HepG2 (cell line): ENCODE measurements around the gene C2. TPM values are rescaled to one million over a fixed set of nuclear protein-coding genes. Genes with fewer than 3 reads are reported as not detected.

Experiments used
- AKAP8 ChIP-seq: sonication (generic); formaldehyde crosslinking; IDR thresholded peaks from 2 replicates; pipeline ENCODE4 v1.5.1; 2020; ENCODE audit warnings: mild to moderate bottlenecking, missing genetic modification reagents
- EED ChIP-seq: sonication (generic); formaldehyde crosslinking; IDR thresholded peaks from 2 replicates; pipeline ENCODE4 v1.5.0; 2020; ENCODE audit warnings: mild to moderate bottlenecking, missing genetic modification reagents
- ESRRA ChIP-seq: sonication (generic); formaldehyde crosslinking; IDR thresholded peaks from 2 replicates; pipeline ENCODE4 v1.5.1; 2020; ENCODE audit warnings: mild to moderate bottlenecking, low read depth, missing genetic modification reagents
- GATA4 ChIP-seq: sonication (generic); IDR thresholded peaks from 2 replicates; pipeline ENCODE4 v1.6.1; 2016; ENCODE audit warnings: antibody characterized with exemption, low read depth, borderline replicate concordance
- HNF4A ChIP-seq: sonication (generic); formaldehyde crosslinking; IDR thresholded peaks from 2 replicates; pipeline ENCODE4 v1.4.0; 2020; ENCODE audit warnings: missing genetic modification reagents
- KLF6 ChIP-seq: IDR thresholded peaks from 2 replicates; pipeline ENCODE4 v1.8.0; 2016; ENCODE audit warnings: missing biosample characterization, missing genetic modification reagents
- MED8 ChIP-seq: sonication (generic); formaldehyde crosslinking; IDR thresholded peaks from 2 replicates; pipeline ENCODE4 v1.8.1; 2023; ENCODE audit warnings: mild to moderate bottlenecking, missing genetic modification reagents; ENCODE audit not compliant: insufficient replicate concordance
- MTF2 ChIP-seq: sonication (generic); formaldehyde crosslinking; IDR thresholded peaks from 2 replicates; pipeline ENCODE4 v1.5.0; 2020; ENCODE audit warnings: missing genetic modification reagents, borderline replicate concordance
- SETDB1 ChIP-seq: sonication (generic); formaldehyde crosslinking; IDR thresholded peaks from 2 replicates; pipeline ENCODE4 v1.5.1; 2020; ENCODE audit warnings: missing genetic modification reagents, mild to moderate bottlenecking, borderline replicate concordance
- TCF7 ChIP-seq: sonication (generic); IDR thresholded peaks from 2 replicates; pipeline ENCODE4 v1.6.1; 2016; ENCODE audit warnings: antibody characterized with exemption, low read depth
- TMF1 ChIP-seq: sonication (generic); formaldehyde crosslinking; IDR thresholded peaks from 2 replicates; pipeline ENCODE4 v1.8.1; 2022; ENCODE audit warnings: low read depth, missing genetic modification reagents
- TOE1 ChIP-seq: sonication (generic); formaldehyde crosslinking; IDR thresholded peaks from 2 replicates; pipeline ENCODE4 v1.4.0; 2020; ENCODE audit warnings: mild to moderate bottlenecking, missing genetic modification reagents
- WIZ ChIP-seq: sonication (generic); formaldehyde crosslinking; IDR thresholded peaks from 2 replicates; pipeline ENCODE4 v1.5.1; 2020; ENCODE audit warnings: mild to moderate bottlenecking, missing genetic modification reagents
- ZBTB38 ChIP-seq: sonication (generic); formaldehyde crosslinking; IDR thresholded peaks from 2 replicates; pipeline ENCODE4 v1.5.1; 2020; ENCODE audit warnings: mild to moderate bottlenecking, missing genetic modification reagents
- ZNF446 ChIP-seq: sonication (generic); formaldehyde crosslinking; IDR thresholded peaks from 2 replicates; pipeline ENCODE4 v1.5.0; 2020; ENCODE audit warnings: mild to moderate bottlenecking, missing genetic modification reagents
- ZNF563 ChIP-seq: sonication (generic); formaldehyde crosslinking; IDR thresholded peaks from 2 replicates; pipeline ENCODE4 v1.8.0; 2022; ENCODE audit warnings: mild to moderate bottlenecking, moderate library complexity, missing genetic modification reagents
- ZSCAN12 ChIP-seq: sonication (generic); formaldehyde crosslinking; IDR thresholded peaks from 2 replicates; pipeline ENCODE4 v1.9.0; 2021; ENCODE audit warnings: mild to moderate bottlenecking, missing genetic modification reagents
- polyA plus RNA-seq, 8 experiments: library from polyadenylated mRNA; depleted of rRNA in 3 of 8; stranded (reverse) in 7 of 8; unstranded in 1 of 8; fragments of >200 nt; fragmentation: Illumina TruSeq in 4 of 8; extraction: Trizol in 4 of 8; gene quantifications; 2 replicates each; pipeline versions ENCODE4 v1.2.1 to v1.2.3, GENCODE V29; 2011 to 2016; ENCODE audit warnings: low read depth in 4 of 8, missing spikeins in 1 of 8, mixed read lengths in 1 of 8; ENCODE audit not compliant: insufficient read depth in 1 of 8
- total RNA-seq, 5 experiments: library from RNA; depleted of rRNA; stranded (reverse); fragments of >200 nt; fragmentation: Illumina TruSeq; extraction: Trizol; gene quantifications; 2 replicates each; pipeline ENCODE4 v1.2.3, GENCODE V29; 2016; ENCODE audit warnings: low read depth in 1 of 5
- TF ChIP-seq, protein P1 (sequence below): sonication (generic); formaldehyde crosslinking; IDR thresholded peaks from 2 replicates; pipeline ENCODE4 v1.4.0; 2020; ENCODE audit warnings: missing genetic modification reagents, mild to moderate bottlenecking, borderline replicate concordance
- TF ChIP-seq, protein P2 (sequence below): sonication (generic); formaldehyde crosslinking; IDR thresholded peaks from 2 replicates; pipeline ENCODE4 v1.9.0; 2021; ENCODE audit warnings: mild to moderate bottlenecking, missing genetic modification reagents
- TF ChIP-seq, protein P3 (sequence below): sonication (generic); formaldehyde crosslinking; IDR thresholded peaks from 2 replicates; pipeline ENCODE4 v1.4.0; 2020; ENCODE audit warnings: mild to moderate bottlenecking, missing genetic modification reagents, borderline replicate concordance

C2 gene
- total and polyA plus RNA-seq, 2 of the 13 experiments (the other 11 are each of a cell fraction or from before 2014, with no cell fraction given) = 165 to 307 TPM

DNA sequence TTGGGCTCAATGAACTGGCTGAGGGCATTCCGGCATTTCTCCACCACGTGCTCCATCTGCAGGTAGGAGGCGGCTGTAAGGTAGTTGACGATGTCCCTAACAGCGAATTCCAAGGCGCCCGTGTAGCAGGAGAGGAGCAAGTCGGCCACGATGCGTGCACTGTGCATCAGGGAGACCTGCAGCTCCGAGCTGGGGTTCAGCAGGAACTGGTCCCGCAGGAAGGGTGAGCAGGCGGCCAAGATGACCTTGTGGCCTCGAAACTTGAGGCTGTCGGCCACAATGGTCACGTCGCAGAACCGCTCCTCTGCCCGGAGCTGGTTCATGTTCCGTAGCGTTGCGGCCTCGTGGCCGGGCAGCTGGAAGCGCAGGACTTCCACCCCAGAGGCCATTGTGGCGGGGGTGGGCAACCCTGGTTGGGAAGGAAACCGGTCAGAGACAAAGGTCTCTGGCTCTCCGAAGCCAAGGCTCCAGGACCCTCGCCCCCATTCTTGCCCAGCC is 26.6 kb upstream of the C2 start (continued):
- TF ChIP-seq, protein P1, sequence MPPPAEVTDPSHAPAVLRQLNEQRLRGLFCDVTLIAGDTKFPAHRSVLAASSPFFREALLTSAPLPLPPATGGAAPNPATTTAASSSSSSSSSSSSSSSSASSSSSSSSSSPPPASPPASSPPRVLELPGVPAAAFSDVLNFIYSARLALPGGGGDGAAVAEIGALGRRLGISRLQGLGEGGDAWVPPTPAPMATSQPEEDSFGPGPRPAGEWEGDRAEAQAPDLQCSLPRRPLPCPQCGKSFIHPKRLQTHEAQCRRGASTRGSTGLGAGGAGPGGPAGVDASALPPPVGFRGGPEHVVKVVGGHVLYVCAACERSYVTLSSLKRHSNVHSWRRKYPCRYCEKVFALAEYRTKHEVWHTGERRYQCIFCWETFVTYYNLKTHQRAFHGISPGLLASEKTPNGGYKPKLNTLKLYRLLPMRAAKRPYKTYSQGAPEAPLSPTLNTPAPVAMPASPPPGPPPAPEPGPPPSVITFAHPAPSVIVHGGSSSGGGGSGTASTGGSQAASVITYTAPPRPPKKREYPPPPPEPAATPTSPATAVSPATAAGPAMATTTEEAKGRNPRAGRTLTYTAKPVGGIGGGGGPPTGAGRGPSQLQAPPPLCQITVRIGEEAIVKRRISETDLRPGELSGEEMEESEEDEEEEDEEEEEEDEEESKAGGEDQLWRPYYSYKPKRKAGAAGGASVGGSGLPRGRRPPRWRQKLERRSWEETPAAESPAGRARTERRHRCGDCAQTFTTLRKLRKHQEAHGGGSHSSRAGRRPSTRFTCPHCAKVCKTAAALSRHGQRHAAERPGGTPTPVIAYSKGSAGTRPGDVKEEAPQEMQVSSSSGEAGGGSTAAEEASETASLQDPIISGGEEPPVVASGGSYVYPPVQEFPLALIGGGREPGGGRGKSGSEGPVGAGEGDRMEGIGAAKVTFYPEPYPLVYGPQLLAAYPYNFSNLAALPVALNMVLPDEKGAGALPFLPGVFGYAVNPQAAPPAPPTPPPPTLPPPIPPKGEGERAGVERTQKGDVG (CRISPR knock-in tag) = peak; percentile 80; the same call in 1 of the 2 replicates
- TF ChIP-seq AKAP8 (CRISPR knock-in tag) = peak; percentile 83; the same call in 1 of the 2 replicates
- TF ChIP-seq ZSCAN12 (CRISPR knock-in tag) = no peak
- TF ChIP-seq WIZ (CRISPR knock-in tag) = no peak
- 0 out of 2 replicates have a peak, but pooled peaks have one; percentile 54 for TF ChIP-seq MTF2 (CRISPR knock-in tag)
- peak; percentile 97 for TF ChIP-seq ZBTB38 (CRISPR knock-in tag)
- TF ChIP-seq TMF1 (CRISPR knock-in tag) = no peak
- TF ChIP-seq KLF6 (CRISPR knock-in tag) = no peak
- TF ChIP-seq TOE1 = no peak
- TF ChIP-seq, protein P2, sequence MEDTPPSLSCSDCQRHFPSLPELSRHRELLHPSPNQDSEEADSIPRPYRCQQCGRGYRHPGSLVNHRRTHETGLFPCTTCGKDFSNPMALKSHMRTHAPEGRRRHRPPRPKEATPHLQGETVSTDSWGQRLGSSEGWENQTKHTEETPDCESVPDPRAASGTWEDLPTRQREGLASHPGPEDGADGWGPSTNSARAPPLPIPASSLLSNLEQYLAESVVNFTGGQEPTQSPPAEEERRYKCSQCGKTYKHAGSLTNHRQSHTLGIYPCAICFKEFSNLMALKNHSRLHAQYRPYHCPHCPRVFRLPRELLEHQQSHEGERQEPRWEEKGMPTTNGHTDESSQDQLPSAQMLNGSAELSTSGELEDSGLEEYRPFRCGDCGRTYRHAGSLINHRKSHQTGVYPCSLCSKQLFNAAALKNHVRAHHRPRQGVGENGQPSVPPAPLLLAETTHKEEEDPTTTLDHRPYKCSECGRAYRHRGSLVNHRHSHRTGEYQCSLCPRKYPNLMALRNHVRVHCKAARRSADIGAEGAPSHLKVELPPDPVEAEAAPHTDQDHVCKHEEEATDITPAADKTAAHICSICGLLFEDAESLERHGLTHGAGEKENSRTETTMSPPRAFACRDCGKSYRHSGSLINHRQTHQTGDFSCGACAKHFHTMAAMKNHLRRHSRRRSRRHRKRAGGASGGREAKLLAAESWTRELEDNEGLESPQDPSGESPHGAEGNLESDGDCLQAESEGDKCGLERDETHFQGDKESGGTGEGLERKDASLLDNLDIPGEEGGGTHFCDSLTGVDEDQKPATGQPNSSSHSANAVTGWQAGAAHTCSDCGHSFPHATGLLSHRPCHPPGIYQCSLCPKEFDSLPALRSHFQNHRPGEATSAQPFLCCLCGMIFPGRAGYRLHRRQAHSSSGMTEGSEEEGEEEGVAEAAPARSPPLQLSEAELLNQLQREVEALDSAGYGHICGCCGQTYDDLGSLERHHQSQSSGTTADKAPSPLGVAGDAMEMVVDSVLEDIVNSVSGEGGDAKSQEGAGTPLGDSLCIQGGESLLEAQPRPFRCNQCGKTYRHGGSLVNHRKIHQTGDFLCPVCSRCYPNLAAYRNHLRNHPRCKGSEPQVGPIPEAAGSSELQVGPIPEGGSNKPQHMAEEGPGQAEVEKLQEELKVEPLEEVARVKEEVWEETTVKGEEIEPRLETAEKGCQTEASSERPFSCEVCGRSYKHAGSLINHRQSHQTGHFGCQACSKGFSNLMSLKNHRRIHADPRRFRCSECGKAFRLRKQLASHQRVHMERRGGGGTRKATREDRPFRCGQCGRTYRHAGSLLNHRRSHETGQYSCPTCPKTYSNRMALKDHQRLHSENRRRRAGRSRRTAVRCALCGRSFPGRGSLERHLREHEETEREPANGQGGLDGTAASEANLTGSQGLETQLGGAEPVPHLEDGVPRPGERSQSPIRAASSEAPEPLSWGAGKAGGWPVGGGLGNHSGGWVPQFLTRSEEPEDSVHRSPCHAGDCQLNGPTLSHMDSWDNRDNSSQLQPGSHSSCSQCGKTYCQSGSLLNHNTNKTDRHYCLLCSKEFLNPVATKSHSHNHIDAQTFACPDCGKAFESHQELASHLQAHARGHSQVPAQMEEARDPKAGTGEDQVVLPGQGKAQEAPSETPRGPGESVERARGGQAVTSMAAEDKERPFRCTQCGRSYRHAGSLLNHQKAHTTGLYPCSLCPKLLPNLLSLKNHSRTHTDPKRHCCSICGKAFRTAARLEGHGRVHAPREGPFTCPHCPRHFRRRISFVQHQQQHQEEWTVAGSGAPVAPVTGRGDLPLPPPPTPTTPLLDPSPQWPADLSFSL (CRISPR knock-in tag) = no peak
- no peak for TF ChIP-seq SETDB1 (CRISPR knock-in tag)
- TF ChIP-seq HNF4A (CRISPR knock-in tag) = 0 out of 2 replicates have a peak, but pooled peaks have one; percentile 11
- TF ChIP-seq ESRRA = no peak
- TF ChIP-seq MED8 = no peak
- TF ChIP-seq, protein P3, sequence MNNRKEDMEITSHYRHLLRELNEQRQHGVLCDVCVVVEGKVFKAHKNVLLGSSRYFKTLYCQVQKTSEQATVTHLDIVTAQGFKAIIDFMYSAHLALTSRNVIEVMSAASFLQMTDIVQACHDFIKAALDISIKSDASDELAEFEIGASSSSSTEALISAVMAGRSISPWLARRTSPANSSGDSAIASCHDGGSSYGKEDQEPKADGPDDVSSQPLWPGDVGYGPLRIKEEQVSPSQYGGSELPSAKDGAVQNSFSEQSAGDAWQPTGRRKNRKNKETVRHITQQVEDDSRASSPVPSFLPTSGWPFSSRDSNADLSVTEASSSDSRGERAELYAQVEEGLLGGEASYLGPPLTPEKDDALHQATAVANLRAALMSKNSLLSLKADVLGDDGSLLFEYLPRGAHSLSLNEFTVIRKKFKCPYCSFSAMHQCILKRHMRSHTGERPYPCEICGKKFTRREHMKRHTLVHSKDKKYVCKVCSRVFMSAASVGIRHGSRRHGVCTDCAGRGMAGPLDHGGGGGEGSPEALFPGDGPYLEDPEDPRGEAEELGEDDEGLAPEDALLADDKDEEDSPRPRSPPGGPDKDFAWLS (CRISPR knock-in tag) = no peak
- TF ChIP-seq GATA4 = no peak
- TF ChIP-seq ZNF563 = no peak
- TF ChIP-seq EED (CRISPR knock-in tag) = no peak; the same call in 1 of the 2 replicates
- TF ChIP-seq ZNF446 = no peak
- TF ChIP-seq TCF7 = no peak
